Skeletal muscle cell (primary cell): ENCODE results near the gene BCAS3.
"Not testable (repeated sequence)": the region's sequence is repeated elsewhere in the genome, so short reads cannot be mapped to it uniquely, and the experiment has no call there.

Source experiments
- DNase-seq: peaks from one replicate; pipeline ENCODE4 v3.0.0-alpha.2; 2010; ENCODE audit warnings: low read depth
- H3K4me3 ChIP-seq: 2 replicates; pipeline ENCODE4 v1.5.1; 2011; ENCODE audit warnings: low read depth, mild to moderate bottlenecking, control low read depth, low read length, moderate library complexity

BCAS3 gene

DNA sequence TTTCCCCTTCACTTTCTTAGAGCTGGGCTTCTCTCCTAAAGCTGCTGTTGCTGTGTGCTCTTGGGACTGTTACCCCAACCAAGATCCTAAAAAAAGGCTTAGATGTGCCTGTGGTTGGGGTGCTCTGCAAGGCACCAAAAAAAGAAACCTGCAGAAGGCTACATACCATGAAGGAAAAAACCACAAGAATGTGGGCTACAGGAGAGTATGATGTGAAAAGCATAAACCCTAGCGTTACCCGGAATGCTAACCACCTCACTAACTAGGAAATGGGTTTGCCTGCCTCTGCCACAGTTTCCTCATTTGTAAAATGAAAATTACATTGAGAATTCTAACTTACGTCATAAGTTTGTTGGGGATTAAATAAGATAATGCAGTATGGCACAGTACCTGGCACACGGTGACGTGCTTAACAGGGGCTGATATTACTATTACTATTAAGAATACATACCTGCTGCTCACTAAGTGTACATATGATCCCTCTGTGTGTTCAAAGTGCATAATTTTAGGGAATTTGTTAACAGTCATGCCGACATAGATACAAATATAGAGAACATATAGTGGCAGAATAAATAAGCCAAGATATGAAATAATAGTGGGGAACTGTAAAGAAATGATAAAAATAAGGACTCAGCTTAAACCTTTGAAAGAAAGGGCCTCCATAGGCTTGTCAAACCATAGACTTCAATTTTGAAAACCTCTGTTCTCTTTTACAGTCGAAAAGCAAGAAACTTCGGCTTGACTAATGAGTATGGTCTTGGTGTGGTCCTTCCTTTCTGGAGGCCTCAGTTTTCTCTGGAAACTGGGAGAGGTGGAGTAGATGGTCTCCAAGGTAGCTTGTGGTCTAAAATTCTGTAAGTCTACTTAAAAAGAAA lies 544.2 kb downstream of the BCAS3 start:
- H3K4me3 ChIP-seq: no peak overlapping the region
- no peak for DNase-seq

- no peak overlapping the region for H3K4me3 ChIP-seq
- no peak for DNase-seq
These were observed 546.1 kb downstream of the BCAS3 start for GRCh38 chr17:61223725-61224124.

GRCh38 chr17:61225178-61225882 lies 547.7 kb downstream of the BCAS3 start:
- no peak overlapping the region for H3K4me3 ChIP-seq
- no peak for DNase-seq

DNA sequence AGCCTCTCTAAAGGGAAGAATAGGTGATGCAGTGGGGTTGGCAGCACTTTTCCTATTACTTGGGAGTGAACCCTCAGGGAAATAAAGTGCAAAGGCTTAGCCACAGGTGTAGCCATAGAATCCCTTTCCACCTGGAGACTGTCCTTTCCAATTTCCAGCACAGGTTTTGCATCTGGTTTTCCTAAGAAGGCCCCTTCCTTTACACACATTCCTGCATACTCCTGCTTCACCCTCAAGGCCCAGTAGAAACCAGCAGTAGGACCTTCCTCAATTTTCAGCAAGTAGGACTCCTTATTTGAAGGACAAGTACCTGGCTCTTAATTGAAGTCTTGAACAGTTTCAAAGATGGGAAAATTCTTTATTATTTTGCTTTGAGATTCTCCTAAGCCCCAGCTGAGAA lies 550.2 kb downstream of the BCAS3 start:
- no peak overlapping the region for H3K4me3 ChIP-seq
- DNase-seq: no peak

- H3K4me3 ChIP-seq: no peak overlapping the region
- DNase-seq: no peak
These were observed 552.8 kb downstream of the BCAS3 start for GRCh38 chr17:61230461-61230860.

DNA sequence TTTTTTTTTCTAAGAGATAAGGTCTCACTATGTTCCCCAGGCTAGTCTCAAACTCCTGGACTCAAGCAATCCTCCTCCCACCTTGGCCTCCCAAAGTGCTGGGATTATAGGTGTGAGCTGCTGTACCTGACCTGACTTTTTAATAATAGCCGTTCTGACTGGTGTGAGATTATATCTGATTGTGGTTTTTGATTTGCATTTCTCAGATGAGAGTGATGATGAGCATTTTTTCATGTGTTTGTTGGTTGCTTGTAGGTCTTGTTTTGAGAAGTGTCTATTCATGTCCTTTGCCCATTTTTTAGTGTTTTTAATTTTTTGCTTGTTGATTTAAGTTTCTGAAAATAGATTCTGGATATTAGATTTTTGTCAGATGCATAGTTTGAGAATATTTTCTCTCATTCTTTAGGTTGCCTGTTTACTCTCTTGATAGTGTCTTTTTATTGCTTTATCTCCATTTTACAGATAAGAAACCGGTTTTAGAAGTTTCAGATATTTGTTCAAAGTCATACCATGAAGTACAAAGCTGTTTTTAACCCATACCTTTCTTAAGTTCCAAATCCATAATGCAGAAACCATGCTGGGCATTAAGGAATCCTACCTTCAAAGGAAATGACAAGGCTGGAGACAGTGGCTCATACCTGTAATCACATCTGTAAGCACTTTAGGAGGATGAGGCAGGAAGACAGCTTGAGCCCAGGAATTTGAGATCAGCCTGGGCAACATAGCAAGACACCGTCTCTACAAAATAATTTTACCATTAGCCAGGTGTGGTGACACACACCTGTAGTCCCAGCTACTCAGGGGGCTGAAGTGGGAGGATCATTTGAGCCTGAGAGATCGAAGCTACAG lies 553.5 kb downstream of the BCAS3 start:
- no peak for DNase-seq
- H3K4me3 ChIP-seq: no peak overlapping the region

GRCh38 chr17:61232871-61233270 lies 555.2 kb downstream of the BCAS3 start:
- DNase-seq: peak; percentile 54

DNA sequence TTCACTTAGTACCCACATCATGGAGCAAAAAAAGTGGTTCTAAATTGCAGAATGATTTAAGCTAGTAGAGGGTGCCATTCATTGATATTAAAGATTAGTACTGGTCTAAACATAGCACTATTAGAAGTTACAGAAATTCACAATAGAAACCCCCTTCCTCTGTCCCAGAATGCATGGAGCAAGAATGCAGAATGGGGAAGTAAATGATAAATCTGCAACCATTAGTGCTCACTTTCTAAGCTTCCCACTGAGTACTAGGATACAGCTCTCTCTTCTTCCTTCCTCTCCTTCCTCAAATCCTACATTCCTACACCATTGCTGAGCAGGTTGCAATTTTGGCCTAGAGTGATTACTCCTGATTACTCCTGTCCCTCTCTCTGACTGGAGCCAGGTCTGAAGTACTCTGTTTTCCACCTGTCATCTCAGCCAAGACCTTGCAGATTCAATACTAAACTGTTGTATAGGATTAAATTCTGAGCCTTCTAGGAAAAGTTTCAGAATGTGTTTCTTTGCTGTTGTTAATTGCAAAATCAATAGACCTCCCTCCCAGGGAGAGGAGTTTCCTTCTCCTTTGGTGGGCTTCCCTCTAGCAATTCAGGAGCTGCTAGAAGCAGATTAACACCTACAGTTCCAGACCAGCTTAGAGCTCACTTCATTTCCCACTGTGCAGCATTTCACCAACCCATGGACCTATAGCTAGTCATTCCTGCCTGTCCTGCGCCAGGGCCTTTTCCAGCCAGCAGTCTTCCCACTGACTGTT lies 556.5 kb downstream of the BCAS3 start:
- DNase-seq: no peak
- no peak overlapping the region for H3K4me3 ChIP-seq

More at GRCh38 chr17:61232871-61233270, 555.2 kb downstream of the BCAS3 start:
- no peak overlapping the region for H3K4me3 ChIP-seq

DNA sequence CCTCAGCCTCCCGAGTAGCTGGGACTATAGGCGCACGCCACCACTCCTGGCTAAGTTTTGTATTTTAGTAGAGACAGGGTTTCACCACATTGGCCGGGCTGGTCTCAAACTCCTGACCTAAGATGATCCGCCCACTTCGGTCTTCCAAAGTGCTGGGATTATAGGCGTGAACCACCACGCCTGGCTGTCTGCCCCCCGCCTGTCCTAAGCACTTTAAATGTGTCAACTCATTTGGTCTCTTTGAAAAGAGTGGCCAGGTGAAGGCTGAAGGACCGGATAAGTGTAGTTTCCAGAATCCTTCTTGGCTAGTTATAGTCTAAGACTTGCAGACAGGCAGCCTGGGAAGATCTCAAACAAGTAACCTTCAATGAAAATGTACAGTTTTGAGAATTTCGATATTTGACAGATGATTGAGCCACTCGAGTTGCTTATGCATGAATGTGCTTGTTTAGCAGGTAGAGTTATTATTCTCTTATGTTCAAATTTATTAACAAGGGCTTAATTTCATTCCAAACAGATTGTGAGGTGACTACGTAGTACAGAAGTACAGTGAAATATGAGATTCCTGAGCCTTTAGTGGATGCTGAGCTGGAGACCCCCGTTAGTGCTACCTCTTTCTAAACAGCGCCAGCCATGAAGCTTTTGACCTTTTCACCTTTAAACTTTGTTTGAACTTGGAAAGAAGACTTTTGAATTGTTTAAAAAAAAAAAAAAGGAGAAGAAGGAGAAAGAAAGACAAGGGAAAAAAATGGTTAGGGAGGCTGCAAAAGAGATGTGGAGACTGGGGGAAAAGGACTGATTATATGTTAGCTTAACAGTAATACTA lies 557.6 kb downstream of the BCAS3 start:
- DNase-seq: no peak
- no peak overlapping the region for H3K4me3 ChIP-seq

DNA sequence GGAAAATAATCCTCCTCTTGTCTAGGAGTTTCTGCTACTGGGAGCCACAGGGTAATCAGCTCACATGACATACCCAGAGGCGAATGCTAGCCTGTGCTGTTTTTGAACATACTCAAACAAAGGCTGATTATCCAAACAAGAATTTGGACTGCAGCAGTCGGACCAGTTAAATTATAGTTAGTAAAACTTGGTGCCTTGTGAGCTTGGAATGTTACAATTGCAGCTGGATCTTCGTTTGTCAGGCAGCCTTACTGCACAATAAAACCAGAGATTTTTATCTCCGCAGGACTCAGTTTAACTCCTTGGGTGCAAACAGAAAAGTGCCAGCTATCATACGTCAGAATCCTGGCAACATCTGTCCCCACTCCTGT lies 558.2 kb downstream of the BCAS3 start:
- DNase-seq: no peak
- H3K4me3 ChIP-seq: no peak overlapping the region

DNA sequence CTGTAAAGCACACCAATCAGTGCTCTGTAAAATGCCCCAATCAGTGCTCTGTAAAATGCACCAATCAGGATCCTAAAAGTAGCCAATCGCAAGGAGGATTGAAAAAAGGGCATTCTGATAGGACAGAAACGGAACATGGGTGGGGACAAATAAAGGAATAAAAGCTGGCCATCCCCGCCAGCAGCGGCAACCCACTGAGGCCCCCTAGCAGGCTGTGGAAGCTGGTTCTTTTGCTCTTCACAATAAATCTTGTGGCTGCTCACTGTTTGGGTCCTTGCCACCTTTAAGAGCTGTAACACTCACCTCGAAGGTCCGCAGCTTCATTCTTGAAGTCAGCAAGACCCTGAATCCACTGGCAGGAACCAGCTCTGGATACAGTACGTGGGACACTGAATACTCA lies 559.6 kb downstream of the BCAS3 start:
- DNase-seq: no peak
- no peak overlapping the region for H3K4me3 ChIP-seq

GRCh38 chr17:61238455-61238933 lies 560.8 kb downstream of the BCAS3 start:
- DNase-seq: no peak
- no peak overlapping the region for H3K4me3 ChIP-seq

DNA sequence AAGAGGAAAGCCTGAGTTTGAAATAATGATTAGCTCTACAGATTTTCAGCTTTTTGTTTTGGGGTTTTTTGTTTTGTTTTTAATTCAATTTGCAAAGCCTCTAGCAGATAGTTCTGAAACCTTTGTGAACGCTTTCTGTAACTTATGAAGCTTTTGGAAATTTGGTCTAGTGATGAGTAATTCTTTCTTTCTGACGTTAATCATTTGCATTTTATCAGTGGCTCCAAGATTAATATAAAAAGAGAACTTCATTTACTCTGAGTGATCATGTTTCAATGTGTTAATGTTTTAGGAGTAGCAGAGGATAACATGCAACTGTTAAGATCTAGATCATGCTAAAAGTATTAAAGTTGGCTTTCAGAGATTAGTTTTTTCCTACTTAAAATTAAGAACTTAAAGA lies 561.7 kb downstream of the BCAS3 start:
- no peak for DNase-seq

DNA sequence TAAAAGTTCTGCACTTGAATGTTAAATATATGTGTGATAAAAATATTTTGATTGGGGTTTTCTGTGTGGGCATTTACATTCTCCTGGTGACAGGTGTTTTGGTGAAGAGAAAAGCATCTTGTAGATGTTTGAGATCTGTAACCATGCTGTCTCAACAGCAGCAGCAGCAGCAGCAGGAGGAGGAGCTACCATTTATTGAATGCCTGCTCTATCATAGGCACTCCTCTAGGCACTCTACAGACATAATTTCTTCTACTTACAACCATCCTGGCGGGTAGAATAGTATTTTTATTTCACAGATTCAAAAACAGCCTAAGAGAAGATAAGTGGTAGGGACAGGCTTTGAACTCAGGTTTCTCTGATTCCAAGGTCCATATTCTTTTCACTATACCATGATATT lies 562.3 kb downstream of the BCAS3 start:
- no peak overlapping the region for H3K4me3 ChIP-seq
- DNase-seq: no peak

More for the DNA sequence above, 561.7 kb downstream of the BCAS3 start:
- H3K4me3 ChIP-seq: no peak overlapping the region

GRCh38 chr17:61240851-61241468 lies 563.3 kb downstream of the BCAS3 start:
- no peak overlapping the region for H3K4me3 ChIP-seq
- no peak for DNase-seq

DNA sequence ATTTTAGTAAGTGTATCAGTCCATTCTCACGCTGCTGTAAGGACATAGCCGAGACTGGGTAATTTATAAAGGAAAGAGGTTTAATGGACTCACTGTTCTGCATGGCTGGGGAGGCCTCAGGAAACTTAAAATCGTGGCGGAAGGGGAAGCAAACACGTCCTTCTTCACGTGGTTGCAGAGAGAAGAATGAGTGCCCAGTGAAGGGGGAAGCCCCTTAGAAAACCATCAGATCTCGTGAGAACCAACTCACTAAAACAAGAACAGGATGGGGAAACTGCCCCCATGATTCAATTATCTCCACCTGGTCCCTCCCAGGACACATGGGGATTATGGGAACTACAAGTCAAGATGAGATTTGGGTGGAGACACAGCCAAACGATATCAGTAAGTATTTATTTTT lies 567.3 kb downstream of the BCAS3 start:
- DNase-seq, H3K4me3 ChIP-seq: not testable (repeated sequence)

GRCh38 chr17:61245706-61246135 lies 568.1 kb downstream of the BCAS3 start:
- no peak for DNase-seq
- no peak overlapping the region for H3K4me3 ChIP-seq

- H3K4me3 ChIP-seq: no peak overlapping the region
- peak; percentile 93 for DNase-seq
These were observed 569.8 kb downstream of the BCAS3 start for GRCh38 chr17:61247439-61247838.
